GM21576 (cell line): ENCODE results near the gene TMC1.

ENCODE experiments used
- ATAC-seq: cut with Tn5 transposase; IDR thresholded peaks from one replicate; pipeline ENCODE4 v1.9.1; 2021; ENCODE audit warnings: mild to moderate bottlenecking, moderate library complexity; ENCODE audit not compliant: unreplicated experiment

The TMC1 gene

GRCh38 chr9:72565535-72565934 lies 44.1 kb downstream of the TMC1 start:
- no peak for ATAC-seq

DNA sequence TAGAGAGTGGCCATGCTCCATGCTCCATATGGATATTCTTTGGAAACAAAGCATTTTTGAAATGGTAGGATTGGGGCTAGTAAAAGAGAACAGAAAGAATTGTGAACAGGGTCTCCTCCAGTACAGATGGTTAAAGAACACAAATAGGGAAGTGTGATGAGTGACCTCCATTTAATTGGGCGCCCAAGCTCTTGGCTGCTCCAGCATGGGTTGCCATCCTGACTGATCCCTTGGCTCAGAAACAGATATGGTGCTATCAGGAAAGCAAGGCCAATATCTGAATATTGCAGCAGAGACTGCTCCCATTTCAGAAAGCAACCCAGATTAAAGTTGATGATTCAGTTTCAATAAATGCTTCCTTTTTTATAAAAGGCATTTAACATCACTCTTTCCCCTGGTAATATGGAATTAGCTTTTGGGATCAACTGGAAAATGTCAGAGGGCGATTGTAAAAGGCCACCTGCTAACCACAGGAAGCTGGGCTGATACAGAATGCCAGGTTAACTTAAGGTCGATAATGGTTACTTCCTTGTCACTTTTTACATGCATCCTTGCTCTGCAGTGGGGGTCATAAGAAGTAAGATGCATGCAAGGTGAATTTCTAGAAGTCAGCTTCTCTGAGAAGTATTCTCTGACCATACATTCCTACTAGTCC lies 52.9 kb downstream of the TMC1 start:
- no peak for ATAC-seq

GRCh38 chr9:72575666-72576065 lies 54.3 kb downstream of the TMC1 start:
- ATAC-seq: no peak

DNA sequence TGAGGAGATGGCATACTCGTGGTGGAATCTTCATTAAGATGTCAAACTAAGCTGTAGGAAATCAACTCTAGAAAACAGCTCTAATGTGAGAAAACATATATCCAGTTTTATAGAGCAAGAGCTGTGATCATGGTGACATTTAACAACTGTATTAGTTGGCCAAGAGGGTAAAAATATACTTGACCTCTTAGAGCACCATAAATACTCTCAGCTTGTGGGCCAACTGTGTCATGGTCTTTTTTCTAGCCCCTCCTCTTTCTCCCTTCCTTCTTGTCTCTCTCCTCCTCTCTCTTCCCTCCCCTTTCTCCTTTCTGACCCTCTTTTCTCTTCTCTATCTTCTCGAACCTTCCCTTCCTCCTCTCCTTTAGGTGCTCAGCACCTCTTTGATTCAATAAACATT lies 54.7 kb downstream of the TMC1 start:
- ATAC-seq: no peak

GRCh38 chr9:72577212-72577753 lies 55.9 kb downstream of the TMC1 start:
- ATAC-seq: no peak

DNA sequence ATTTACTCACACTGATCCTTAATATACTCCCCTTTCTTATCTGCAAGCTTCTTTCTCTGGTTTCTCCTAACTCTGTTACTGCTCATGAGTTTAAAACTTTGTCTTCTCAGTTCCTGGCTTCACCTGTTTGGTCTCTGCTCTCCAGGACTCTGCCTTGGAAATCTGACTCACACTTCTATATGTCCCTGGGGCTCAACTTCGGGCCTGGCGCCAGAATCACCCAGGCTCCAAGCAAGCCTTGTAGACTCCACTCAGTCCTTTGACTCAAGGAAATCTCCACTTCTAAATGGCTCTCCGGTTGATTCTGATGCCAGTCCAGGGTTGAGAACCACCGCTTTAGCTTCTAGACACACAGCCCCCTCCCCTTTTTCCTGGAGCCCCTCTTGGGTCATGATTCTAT lies 57.8 kb downstream of the TMC1 start:
- no peak for ATAC-seq

- ATAC-seq: no peak
These were observed 58.6 kb downstream of the TMC1 start for GRCh38 chr9:72579880-72580550.

DNA sequence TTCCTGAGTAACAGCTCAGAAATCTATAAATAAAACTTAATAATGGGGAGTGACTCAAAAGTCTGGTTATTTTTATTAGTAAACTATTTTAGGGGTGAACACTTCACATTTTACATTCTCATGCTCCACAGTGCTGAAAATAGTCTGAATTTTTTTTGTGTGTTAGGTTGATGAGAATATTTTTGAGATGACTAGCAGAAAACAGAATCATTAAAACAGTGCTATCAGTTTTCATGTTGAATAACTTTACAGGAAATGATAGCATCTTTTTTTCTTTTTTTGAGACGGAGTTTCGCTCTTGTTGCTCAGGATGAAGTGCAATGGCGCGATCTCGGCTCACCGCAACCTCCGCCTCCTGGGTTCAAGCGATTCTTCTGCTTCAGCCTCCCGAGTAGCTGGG lies 60.3 kb downstream of the TMC1 start:
- ATAC-seq: no peak

GRCh38 chr9:72583370-72583769 lies 62.0 kb downstream of the TMC1 start:
- no peak for ATAC-seq

GRCh38 chr9:72586388-72587130 lies 65.2 kb downstream of the TMC1 start:
- ATAC-seq: peak; percentile 51

DNA sequence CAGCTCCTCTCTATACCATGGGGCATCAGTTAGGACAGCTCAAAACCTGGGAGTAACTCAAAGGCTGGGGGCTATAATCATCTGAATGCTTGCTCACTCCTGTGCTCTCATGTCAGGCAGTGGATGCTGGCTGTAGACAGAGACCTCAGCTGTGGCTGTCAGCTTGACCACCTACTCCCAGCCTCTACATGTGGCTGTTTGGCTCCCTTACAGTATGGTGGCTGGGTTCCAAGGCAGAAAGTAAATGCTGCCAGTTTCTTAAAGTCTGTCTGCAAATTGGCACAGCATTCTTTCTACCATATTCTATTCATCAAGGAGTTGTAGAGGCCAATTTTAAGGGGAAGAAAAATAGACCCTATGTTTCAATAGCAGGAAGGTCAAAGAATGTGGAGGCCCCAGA lies 66.9 kb downstream of the TMC1 start:
- no peak for ATAC-seq

DNA sequence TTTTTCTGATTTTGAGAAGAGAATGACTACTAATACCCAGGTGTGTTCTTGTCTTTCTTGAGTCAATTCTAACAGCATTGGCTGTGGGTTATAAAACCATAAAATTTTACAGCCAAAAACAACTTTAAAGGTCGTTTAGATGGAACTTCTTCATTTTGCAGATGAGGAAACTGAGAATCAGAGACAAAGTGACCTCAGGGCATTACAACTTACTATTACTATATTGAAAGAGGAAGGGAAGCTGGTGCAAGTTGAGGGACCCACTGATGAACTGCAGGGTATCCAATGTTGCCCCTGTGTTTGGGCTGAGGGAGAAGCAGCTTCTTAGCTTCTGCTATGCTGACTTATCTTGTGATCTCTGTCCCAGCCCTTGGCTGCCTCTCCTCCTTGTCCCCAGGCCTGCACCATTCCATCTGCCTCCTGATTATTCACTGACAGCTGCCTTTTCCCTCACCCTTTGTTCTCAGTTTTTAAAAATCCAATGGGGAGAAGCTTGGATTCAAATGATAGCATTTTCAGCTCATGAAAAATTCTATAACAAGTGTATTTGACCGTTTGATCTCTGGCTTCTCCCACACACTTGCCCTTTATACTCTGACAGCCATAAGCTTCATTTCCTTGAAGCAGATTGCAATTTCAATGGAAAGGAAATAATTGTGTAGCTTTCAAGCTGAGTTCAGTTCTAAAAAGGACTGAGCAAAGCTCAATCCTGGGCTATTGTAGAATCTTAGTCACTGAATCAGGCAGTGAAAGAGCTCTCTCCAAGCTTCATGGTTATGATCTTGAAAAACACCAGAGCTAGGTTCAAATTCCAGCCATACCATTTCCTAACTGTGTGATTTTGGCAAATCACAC lies 68.5 kb downstream of the TMC1 start:
- no peak for ATAC-seq

GRCh38 chr9:72590824-72591223 lies 69.4 kb downstream of the TMC1 start:
- no peak for ATAC-seq

- peak; percentile 73 for ATAC-seq
These were observed 71.3 kb downstream of the TMC1 start for GRCh38 chr9:72592502-72593403.

DNA sequence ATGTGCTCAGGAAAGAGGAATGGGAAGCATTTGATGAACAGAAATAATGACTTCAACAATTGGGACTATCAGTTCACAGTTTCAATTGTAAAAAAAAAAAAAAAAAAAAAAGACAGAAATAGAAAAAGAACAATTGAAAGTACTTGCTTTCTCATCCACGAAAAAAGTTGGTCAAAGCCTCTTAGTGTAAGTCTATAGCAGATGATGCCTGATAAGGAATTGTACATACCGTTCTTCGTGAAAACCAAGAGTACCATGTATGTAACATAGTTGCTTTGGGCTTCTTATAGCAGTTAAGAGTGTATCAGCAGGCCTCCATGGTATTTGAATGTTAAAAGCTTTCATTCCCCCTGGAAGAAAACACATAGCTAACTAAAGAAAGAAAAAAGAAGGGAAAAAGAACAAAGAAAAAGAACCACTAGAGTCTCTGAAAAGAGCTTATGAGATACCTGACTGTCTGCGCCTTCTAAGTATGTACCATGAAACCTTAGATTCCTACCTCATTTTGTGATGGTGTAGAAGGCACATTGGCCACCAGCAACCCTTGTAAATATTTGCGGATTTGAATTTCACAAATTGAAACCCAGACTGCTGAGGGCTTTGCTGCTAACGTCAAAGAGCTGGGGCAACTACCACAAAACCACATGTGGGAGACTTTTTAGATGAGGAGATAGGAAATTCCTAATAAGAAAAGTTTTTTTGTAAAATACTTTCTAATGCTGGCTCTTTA lies 75.2 kb downstream of the TMC1 start:
- no peak for ATAC-seq

- ATAC-seq: no peak
These were observed 75.7 kb downstream of the TMC1 start for GRCh38 chr9:72597181-72597517.

GRCh38 chr9:72597601-72598000 lies 76.2 kb downstream of the TMC1 start:
- no peak for ATAC-seq

GRCh38 chr9:72598639-72599038 lies 77.2 kb downstream of the TMC1 start:
- no peak for ATAC-seq

DNA sequence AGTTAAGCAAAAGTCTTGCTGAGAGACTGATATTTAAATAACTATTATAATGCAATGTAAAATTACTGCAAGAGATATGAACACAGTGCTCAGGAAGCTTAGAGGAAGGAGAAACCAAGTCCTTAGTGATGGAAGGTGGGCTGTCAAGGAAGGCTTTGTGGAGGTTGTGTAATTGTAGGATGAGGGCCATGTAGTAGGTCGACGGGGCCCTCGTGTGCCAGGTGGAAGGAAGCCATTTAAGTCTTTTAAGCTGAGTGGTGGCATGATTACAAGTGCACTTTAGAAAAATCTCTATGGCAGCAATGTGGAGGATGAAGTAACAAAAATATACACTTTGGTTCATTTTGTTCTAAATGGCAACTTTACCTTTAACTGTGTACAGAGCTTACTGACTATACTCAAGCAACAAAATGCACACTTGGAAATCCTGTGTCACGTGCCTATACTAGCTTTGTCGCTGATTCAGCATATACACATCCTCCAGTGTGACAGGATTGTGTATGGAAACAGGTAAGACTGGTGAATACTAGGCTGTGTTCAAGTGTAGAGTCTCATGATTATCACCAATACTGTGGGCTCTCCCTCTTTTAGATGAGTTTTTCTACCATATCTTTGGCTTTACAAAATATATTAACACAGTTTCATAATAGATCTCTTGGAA lies 78.6 kb downstream of the TMC1 start:
- ATAC-seq: no peak
